22Rv1 (cell line): ENCODE data around the gene EVC.

Experiments
- CTCF ChIP-seq: fragments of 450-650 bp; IDR thresholded peaks from 2 replicates; pipeline ENCODE4 v1.5.1; 2017; ENCODE audit warnings: mild to moderate bottlenecking
- ZFX ChIP-seq: fragments of 450-650 bp; IDR thresholded peaks from 2 replicates; pipeline ENCODE4 v1.6.1; 2017; ENCODE audit warnings: antibody characterized with exemption, borderline replicate concordance

GRCh38 chr4:5707366-5707765 is 3.6 kb upstream of the EVC start:
- TF ChIP-seq CTCF (no peak), ZFX (no peak)
